ENCODE measurements around the gene VPS51. TPM values are rescaled to one million over a fixed set of nuclear protein-coding genes. Genes with fewer than 3 reads are reported as not detected.
A peak's percentile ranks its signal among the peaks of the same experiment; 100 is the strongest.

Gene VPS51
- total and polyA plus RNA-seq, 2 of the 13 experiments (the other 11 are each of a cell fraction or from before 2014, with no cell fraction given) = 76.3 to 90.6 TPM

DNA sequence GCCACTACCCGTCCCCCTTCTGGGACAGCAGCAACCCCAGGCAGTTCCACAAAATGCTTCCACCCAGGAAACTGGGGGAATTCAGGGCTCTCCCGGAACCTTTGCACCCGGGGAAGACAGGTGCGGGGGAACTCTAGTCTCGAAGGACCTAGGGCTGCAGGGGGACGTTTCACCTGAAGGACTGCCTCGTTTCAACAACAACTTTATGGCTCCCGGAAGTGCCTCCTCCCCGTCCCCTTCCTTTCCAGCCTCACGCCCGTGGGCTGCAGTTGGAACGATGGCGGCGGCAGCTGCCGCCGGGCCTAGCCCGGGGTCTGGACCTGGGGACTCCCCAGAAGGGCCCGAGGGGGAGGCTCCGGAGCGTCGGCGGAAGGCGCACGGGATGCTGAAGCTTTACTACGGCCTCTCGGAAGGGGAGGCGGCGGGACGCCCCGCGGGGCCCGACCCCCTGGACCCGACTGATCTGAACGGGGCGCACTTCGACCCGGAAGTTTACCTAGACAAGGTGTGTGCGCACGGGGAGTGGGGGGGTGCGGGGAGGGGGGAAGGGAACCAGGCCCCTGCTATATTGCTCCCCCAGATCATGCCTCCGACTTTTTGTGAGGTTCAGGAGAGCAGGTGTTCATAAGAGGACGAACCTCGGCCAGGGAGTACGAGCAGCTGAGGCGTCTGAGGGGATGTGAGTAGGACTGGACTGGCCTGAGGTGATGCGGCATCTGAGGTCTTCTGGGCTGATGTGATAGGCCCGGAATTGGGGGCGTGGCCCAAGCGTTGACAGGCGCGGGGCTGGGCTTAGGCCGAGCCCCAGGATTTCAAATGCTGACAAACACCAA is at the start of gene VPS51 (continued):
- TF ChIP-seq, protein P1, sequence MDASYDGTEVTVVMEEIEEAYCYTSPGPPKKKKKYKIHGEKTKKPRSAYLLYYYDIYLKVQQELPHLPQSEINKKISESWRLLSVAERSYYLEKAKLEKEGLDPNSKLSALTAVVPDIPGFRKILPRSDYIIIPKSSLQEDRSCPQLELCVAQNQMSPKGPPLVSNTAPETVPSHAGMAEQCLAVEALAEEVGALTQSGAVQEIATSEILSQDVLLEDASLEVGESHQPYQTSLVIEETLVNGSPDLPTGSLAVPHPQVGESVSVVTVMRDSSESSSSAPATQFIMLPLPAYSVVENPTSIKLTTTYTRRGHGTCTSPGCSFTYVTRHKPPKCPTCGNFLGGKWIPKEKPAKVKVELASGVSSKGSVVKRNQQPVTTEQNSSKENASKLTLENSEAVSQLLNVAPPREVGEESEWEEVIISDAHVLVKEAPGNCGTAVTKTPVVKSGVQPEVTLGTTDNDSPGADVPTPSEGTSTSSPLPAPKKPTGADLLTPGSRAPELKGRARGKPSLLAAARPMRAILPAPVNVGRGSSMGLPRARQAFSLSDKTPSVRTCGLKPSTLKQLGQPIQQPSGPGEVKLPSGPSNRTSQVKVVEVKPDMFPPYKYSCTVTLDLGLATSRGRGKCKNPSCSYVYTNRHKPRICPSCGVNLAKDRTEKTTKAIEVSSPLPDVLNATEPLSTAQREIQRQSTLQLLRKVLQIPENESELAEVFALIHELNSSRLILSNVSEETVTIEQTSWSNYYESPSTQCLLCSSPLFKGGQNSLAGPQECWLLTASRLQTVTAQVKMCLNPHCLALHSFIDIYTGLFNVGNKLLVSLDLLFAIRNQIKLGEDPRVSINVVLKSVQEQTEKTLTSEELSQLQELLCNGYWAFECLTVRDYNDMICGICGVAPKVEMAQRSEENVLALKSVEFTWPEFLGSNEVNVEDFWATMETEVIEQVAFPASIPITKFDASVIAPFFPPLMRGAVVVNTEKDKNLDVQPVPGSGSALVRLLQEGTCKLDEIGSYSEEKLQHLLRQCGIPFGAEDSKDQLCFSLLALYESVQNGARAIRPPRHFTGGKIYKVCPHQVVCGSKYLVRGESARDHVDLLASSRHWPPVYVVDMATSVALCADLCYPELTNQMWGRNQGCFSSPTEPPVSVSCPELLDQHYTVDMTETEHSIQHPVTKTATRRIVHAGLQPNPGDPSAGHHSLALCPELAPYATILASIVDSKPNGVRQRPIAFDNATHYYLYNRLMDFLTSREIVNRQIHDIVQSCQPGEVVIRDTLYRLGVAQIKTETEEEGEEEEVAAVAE (CRISPR knock-in tag; IDR thresholded peaks at IDR 0.05; ENCODE audit: borderline replicate concordance) = peak; percentile 66; the same call in 1 of the 2 replicates
- TF ChIP-seq ZSCAN22 (CRISPR knock-in tag; IDR thresholded peaks at IDR 0.05) (peak; percentile 91), KDM2A (CRISPR knock-in tag; IDR thresholded peaks at IDR 0.05; ENCODE audit: borderline replicate concordance, low read depth) (peak; percentile 88), ZNF343 (CRISPR knock-in tag; IDR thresholded peaks at IDR 0.05) (0 out of 2 replicates have a peak, but pooled peaks have one; percentile 65), MLX (CRISPR knock-in tag; IDR thresholded peaks at IDR 0.05) (peak; percentile 37; the same call in 1 of the 2 replicates), KLF9 (CRISPR knock-in tag; IDR thresholded peaks at IDR 0.05; ENCODE audit: low read depth) (peak; percentile 74), HCFC1 (IDR thresholded peaks at IDR 0.05; ENCODE audit: low read depth, low read length) (peak; percentile 98), ATF7-NPFF (CRISPR knock-in tag; IDR thresholded peaks at IDR 0.05; ENCODE audit: low read depth) (no peak; the same call in 1 of the 2 replicates), STAT5B (CRISPR knock-in tag; IDR thresholded peaks at IDR 0.05) (0 out of 2 replicates have a peak, but pooled peaks have one; percentile 64), ZFYVE20 (CRISPR knock-in tag; IDR thresholded peaks at IDR 0.05; ENCODE audit: borderline replicate concordance, low read depth) (no peak; the same call in 1 of the 2 replicates), RAD21 (CRISPR knock-in tag; IDR thresholded peaks at IDR 0.05) (peak; percentile 48; the same call in 1 of the 2 replicates), SCMH1 (CRISPR knock-in tag; IDR thresholded peaks at IDR 0.05; ENCODE audit: borderline replicate concordance) (no peak), ESRRA (CRISPR knock-in tag; IDR thresholded peaks at IDR 0.05; ENCODE audit: low read depth) (peak; percentile 81), GPN1 (CRISPR knock-in tag; IDR thresholded peaks at IDR 0.05; ENCODE audit: borderline replicate concordance) (no peak), ZNF780A (CRISPR knock-in tag; IDR thresholded peaks at IDR 0.05) (no peak), MED13 (CRISPR knock-in tag; IDR thresholded peaks at IDR 0.05) (no peak; the same call in 1 of the 2 replicates)
- TF ChIP-seq, protein P2, sequence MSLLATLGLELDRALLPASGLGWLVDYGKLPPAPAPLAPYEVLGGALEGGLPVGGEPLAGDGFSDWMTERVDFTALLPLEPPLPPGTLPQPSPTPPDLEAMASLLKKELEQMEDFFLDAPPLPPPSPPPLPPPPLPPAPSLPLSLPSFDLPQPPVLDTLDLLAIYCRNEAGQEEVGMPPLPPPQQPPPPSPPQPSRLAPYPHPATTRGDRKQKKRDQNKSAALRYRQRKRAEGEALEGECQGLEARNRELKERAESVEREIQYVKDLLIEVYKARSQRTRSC (CRISPR knock-in tag; IDR thresholded peaks at IDR 0.05; ENCODE audit: low read depth) = peak; percentile 35; the same call in 1 of the 2 replicates
- TF ChIP-seq, protein P3, sequence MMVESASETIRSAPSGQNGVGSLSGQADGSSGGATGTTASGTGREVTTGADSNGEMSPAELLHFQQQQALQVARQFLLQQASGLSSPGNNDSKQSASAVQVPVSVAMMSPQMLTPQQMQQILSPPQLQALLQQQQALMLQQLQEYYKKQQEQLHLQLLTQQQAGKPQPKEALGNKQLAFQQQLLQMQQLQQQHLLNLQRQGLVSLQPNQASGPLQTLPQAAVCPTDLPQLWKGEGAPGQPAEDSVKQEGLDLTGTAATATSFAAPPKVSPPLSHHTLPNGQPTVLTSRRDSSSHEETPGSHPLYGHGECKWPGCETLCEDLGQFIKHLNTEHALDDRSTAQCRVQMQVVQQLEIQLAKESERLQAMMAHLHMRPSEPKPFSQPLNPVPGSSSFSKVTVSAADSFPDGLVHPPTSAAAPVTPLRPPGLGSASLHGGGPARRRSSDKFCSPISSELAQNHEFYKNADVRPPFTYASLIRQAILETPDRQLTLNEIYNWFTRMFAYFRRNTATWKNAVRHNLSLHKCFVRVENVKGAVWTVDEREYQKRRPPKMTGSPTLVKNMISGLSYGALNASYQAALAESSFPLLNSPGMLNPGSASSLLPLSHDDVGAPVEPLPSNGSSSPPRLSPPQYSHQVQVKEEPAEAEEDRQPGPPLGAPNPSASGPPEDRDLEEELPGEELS (CRISPR knock-in tag; IDR thresholded peaks at IDR 0.05) = peak; percentile 47
